ENCODE results near the gene KISS1.

DNA sequence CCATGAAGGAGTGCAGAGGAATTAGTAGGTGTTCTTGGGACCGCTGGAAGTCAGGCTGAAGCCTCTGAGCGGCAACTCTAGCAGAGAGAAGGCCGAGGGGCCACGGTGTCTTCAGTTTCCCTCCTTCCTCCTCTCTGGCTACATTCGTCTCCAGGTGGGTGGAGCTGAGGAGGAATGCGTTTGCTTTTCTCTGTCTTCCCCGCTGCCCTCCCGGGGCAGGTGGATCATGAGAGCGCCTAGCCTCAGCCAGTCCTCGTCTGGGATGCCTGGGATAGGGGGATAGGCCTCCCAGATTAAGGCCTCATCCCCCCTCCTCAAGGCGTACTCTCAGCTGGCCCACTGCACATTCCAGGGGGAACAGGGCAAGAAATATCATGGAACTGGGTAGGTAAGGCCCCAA is 25.0 kb upstream of the KISS1 start:
- TF ChIP-seq, protein P1, sequence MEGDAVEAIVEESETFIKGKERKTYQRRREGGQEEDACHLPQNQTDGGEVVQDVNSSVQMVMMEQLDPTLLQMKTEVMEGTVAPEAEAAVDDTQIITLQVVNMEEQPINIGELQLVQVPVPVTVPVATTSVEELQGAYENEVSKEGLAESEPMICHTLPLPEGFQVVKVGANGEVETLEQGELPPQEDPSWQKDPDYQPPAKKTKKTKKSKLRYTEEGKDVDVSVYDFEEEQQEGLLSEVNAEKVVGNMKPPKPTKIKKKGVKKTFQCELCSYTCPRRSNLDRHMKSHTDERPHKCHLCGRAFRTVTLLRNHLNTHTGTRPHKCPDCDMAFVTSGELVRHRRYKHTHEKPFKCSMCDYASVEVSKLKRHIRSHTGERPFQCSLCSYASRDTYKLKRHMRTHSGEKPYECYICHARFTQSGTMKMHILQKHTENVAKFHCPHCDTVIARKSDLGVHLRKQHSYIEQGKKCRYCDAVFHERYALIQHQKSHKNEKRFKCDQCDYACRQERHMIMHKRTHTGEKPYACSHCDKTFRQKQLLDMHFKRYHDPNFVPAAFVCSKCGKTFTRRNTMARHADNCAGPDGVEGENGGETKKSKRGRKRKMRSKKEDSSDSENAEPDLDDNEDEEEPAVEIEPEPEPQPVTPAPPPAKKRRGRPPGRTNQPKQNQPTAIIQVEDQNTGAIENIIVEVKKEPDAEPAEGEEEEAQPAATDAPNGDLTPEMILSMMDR (conservative IDR thresholded peaks at IDR 0.05 in 1 of 2, IDR thresholded peaks at IDR 0.05 in 1 of 2; ENCODE audit: low read depth in 1 of 2, low read length in 2 of 2), result no peak
- no peak for TF ChIP-seq EZH2 (IDR thresholded peaks at IDR 0.05; ENCODE audit: low read length, missing control alignments)
